Thoracic aorta (tissue), 2 donors: ENCODE data around the gene ADCY5. TPM values are rescaled to one million over a fixed set of nuclear protein-coding genes. Genes with fewer than 3 reads are reported as not detected.
A peak's percentile ranks its signal among the peaks of the same experiment; 100 is the strongest.

Source experiments
- ATAC-seq: fragments of 150-250 bp; one replicate; pipeline ENCODE4 v1.8.0; 2017; ENCODE audit warnings: low read depth; ENCODE audit not compliant: insufficient number of reproducible peaks, low FRiP score
- DNase-seq: peaks from one replicate; pipeline ENCODE4 v3.0.0-alpha.2; 2020; ENCODE audit warnings: low spot score
- H3K27ac ChIP-seq, 2 donors: fragments of 200-600 bp; sonication (generic); 1 replicate in 1 of 2; 2 replicates in 1 of 2; pipeline ENCODE4 v1.5.1; 2016; ENCODE audit warnings: mild to moderate bottlenecking in 2 of 2, moderate library complexity in 2 of 2
- H3K27me3 ChIP-seq: fragments of 200-600 bp; sonication (generic); replicated peaks from 2 replicates; pipeline ENCODE4 v1.6.0; 2016; ENCODE audit warnings: mild to moderate bottlenecking; ENCODE audit not compliant: insufficient read depth
- H3K36me3 ChIP-seq: fragments of 200-600 bp; sonication (generic); one replicate; pipeline ENCODE4 v1.5.1; 2016
- H3K4me1 ChIP-seq, 2 donors: fragments of 200-600 bp; sonication (generic); 1 replicate in 1 of 2; 2 replicates in 1 of 2; pipeline versions ENCODE4 v1.5.1 to v1.6.0; 2016; ENCODE audit warnings: low read depth in 2 of 2, mild to moderate bottlenecking in 1 of 2; ENCODE audit not compliant: control insufficient read depth in 1 of 2
- H3K4me3 ChIP-seq: fragments of 200-600 bp; sonication (generic); 2 replicates; pipeline ENCODE4 v1.5.1; 2016; ENCODE audit warnings: mild to moderate bottlenecking
- H3K9me3 ChIP-seq: fragments of 200-600 bp; sonication (generic); 2 replicates; pipeline ENCODE4 v1.5.1; 2016
- total RNA-seq, 2 donors: library from RNA; depleted of rRNA; stranded (reverse); fragments of >200 nt; gene quantifications; one replicate each; pipeline versions ENCODE4 v1.1.0 to v1.2.3, GENCODE V29; 2016
- TF ChIP-seq, protein P1 (sequence below): fragments of 200-600 bp; sonication (generic); IDR thresholded peaks from one replicate; pipeline ENCODE4 v1.5.1; 2019; ENCODE audit warnings: antibody characterized with exemption

The ADCY5 gene
- total RNA-seq, 2 donors from 2014 or later: 104 to 123 TPM

GRCh38 chr3:123340336-123340735 is 108.6 kb downstream of the ADCY5 start:
- ATAC-seq: no peak
- TF ChIP-seq, protein P1, sequence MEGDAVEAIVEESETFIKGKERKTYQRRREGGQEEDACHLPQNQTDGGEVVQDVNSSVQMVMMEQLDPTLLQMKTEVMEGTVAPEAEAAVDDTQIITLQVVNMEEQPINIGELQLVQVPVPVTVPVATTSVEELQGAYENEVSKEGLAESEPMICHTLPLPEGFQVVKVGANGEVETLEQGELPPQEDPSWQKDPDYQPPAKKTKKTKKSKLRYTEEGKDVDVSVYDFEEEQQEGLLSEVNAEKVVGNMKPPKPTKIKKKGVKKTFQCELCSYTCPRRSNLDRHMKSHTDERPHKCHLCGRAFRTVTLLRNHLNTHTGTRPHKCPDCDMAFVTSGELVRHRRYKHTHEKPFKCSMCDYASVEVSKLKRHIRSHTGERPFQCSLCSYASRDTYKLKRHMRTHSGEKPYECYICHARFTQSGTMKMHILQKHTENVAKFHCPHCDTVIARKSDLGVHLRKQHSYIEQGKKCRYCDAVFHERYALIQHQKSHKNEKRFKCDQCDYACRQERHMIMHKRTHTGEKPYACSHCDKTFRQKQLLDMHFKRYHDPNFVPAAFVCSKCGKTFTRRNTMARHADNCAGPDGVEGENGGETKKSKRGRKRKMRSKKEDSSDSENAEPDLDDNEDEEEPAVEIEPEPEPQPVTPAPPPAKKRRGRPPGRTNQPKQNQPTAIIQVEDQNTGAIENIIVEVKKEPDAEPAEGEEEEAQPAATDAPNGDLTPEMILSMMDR: no peak
- no peak overlapping the region for H3K4me3 ChIP-seq
- H3K36me3 ChIP-seq: no peaks in the 10 kb centered on the region
- no peak overlapping the region for H3K27ac ChIP-seq
- no peaks in the 10 kb centered on the region for H3K27me3 ChIP-seq
- H3K4me1 ChIP-seq: peaks cover 20 to 71% of the 10 kb centered on the region in 2 donors
- H3K9me3 ChIP-seq: no peaks in the 10 kb centered on the region
- DNase-seq: no peak

- Histone ChIP-seq H3K9me3 (no peaks in the 10 kb centered on the region), H3K36me3 (no peaks in the 10 kb centered on the region), H3K27me3 (no peaks in the 10 kb centered on the region), H3K27ac (no peak overlapping the region), H3K4me1 (peaks cover 15 to 68% of the 10 kb centered on the region in 2 donors), H3K4me3 (no peak overlapping the region)
- no peak for ATAC-seq
- TF ChIP-seq, protein P1: no peak
- DNase-seq: no peak
These were observed 109.6 kb downstream of the ADCY5 start for GRCh38 chr3:123339302-123339701.

DNA sequence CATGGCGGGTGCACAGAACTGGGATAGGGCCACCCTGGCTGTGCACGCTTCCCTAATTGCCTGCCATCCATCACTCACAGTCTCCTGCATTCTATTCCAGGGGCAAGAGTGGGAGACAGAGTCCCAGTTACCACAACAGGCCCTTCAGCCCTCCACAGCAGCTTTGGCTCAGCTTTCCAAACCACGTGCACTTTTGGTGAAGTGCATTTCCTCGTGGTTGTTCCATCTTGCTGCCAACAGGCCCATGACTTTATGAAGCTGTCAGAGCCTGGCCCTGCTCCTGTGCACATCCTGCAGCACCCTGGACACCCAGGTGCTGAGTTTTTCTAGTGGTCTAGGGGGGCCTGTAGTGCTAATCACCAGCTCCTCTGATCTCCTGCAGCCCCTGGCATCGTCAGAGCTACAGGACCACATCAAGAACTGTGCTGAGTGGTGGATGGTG is 110.2 kb downstream of the ADCY5 start:
- TF ChIP-seq, protein P1: no peak
- ATAC-seq (no peak), DNase-seq (no peak)
- Histone ChIP-seq H3K4me1 (peaks cover 10 to 68% of the 10 kb centered on the region in 2 donors), H3K27me3 (no peaks in the 10 kb centered on the region), H3K9me3 (no peaks in the 10 kb centered on the region), H3K27ac (peak overlapping the region in 1 of 2 donors; percentile 14), H3K36me3 (no peaks in the 10 kb centered on the region), H3K4me3 (no peak overlapping the region)

- H3K27ac ChIP-seq: no peak overlapping the region
- H3K4me3 ChIP-seq: no peak overlapping the region
- H3K9me3 ChIP-seq: no peaks in the 10 kb centered on the region
- no peaks in the 10 kb centered on the region for H3K36me3 ChIP-seq
- H3K4me1 ChIP-seq: peaks cover 6 to 68% of the 10 kb centered on the region in 2 donors
- no peaks in the 10 kb centered on the region for H3K27me3 ChIP-seq
- TF ChIP-seq, protein P1: no peak
- no peak for DNase-seq
- ATAC-seq: no peak
These were observed 110.8 kb downstream of the ADCY5 start for GRCh38 chr3:123337948-123338619.

DNA sequence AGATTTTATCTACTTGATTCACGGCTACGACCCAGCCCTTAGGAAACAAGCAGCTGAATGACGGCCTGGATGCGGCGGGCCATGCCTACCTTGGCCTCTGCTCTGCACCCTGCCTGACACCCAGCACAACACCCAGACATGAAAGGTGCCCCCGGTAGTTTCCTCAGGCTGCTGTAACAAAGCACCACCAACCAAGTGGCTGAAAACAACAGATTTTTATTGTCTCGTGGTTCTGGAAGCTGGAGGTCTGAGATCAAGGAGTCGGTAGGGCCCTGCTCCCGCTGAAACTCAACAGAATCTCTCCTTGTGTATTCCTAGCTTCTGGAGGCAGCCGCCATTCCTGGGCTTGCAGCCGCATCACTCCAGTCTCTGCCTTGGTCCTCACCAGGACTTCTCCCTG is 111.7 kb downstream of the ADCY5 start:
- DNase-seq (no peak), ATAC-seq (no peak)
- Histone ChIP-seq H3K9me3 (no peaks in the 10 kb centered on the region), H3K4me3 (no peak overlapping the region), H3K27ac (no peak overlapping the region), H3K36me3 (no peaks in the 10 kb centered on the region), H3K4me1 (peaks cover 6 to 68% of the 10 kb centered on the region in 2 donors), H3K27me3 (no peaks in the 10 kb centered on the region)
- TF ChIP-seq, protein P1: no peak
